Measurements from ENCODE around the gene SERP2.

Gene SERP2

GRCh38 chr13:44389060-44389666 lies 15.5 kb downstream of the SERP2 start:
- peak; percentile 24 to 59 (median 49) for DNase-seq

DNA sequence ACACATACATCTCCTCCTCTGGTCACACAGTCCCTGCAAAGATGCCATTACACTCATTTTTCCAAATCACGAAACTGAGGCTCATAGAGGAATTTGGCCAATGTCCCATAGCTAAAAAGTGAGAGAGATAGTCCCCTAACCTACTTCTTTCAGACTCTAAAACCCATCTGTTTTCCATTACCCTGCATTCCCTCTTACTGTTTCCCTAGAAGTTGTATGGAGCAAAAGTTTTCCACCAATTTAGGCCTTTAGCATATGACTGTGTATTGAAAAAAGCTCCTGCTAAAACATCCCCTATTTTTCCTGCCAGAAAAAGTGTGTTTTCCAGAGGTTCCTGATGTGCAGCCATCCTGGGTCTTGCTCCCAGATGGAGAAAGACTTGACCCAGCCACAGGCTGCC lies 16.3 kb downstream of the SERP2 start:
- DNase-seq: no peak

- DNase-seq: peak in 2 of 4 experiments; percentile 17 to 33
These were observed 19.8 kb downstream of the SERP2 start for GRCh38 chr13:44393391-44393790.

GRCh38 chr13:44394658-44395057 lies 21.0 kb downstream of the SERP2 start:
- peak in 2 of 4 experiments; percentile 14 to 35 for DNase-seq

GRCh38 chr13:44395976-44396694 lies 22.5 kb downstream of the SERP2 start:
- no peak for DNase-seq

DNA sequence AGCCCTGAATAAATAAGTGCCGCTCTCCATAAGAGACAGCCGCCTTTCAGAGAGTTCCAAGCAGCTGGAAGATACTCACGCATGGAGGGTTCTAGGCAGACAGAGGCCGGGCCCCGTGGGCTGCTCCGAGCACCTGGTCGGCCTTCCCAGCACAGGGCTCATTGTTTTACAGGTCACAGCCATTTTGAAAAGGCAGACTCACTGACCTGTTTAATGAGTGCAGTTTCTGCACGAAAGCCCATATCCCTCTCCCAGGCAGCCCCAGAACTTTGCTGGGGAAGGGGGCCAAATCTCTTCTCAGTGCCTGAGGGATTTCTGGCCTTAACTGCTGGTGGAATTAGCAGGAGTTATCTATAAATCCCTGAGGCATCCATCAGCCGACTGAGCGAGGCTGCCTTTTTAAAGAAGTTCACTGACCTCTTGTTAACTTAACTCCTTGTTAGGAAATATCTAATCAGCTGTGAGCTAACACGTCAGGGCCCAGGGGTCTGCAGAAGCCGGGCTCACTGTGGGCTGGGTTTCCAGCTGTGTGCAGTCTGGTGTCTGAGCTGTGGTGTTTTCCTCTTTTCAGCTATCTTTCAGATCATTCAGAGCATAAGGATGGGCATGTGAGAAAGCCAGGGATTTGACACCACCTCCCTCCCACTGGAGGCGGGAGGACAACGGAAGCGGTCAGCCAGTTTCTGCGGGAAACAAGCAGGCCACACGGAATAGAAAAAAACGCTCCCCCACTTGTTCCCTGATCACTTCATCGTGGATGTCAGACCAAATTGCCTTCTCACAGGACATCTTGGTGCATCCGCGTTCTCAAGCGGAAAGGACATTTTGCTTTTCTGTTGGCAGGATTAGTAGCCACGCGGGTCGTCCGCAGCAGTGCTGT lies 23.3 kb downstream of the SERP2 start:
- no peak for DNase-seq

GRCh38 chr13:44397766-44398223 lies 24.2 kb downstream of the SERP2 start:
- DNase-seq: no peak

GRCh38 chr13:44398606-44399005 lies 25.0 kb downstream of the SERP2 start:
- DNase-seq: no peak

DNA sequence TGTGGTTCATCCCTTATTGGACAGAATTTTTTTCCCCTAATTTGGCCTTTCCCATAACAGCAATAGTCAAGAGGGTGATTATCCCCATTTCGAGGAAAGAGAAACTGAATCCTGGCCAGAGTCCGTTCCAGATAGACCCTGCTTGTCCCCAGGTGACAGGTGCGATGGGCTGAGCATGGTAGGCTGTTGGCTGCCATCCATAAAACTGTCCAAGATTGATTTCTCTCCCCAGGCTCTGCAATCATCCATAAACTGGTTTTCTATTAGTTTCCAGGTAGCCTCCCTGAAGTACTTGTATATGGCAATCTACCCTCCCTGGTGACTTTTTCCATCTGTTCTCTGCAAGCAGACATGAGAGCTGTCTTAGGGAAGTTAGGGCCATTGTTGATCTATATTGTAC lies 25.4 kb downstream of the SERP2 start:
- DNase-seq: no peak

GRCh38 chr13:44400736-44401135 lies 27.1 kb downstream of the SERP2 start:
- no peak for DNase-seq

- no peak for DNase-seq
These were observed 28.0 kb downstream of the SERP2 start for GRCh38 chr13:44401577-44401976.

DNA sequence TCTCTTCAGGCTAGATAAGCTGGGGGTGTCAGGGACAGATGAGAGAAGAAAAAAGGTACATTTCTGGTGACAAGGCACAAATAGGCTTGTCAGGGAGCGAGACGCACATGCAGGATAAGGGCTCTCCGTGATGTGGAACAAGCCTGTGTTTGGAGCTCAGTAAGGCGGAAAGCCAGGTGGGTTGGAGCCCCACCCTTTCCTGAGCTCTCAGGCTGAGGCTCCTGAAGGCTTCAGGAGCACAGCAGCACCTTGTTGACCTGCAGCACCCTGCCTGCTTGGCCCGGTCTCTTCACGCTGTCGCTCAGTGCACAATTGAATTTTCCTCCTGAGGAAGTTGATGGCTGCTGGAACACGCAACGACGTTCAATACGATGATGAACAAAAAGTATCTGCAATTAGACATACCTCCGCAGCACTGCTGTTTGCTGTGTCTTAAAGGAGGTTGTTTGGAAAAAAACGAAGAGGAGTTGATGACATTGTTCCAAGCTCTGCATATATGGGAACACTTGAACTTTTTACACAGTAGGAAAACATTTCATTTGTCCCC lies 29.3 kb downstream of the SERP2 start:
- DNase-seq: no peak

GRCh38 chr13:44403461-44404056 lies 29.9 kb downstream of the SERP2 start:
- DNase-seq: no peak

- no peak for DNase-seq
These were observed 30.9 kb downstream of the SERP2 start for GRCh38 chr13:44404261-44405132.

- DNase-seq: no peak
These were observed 33.0 kb downstream of the SERP2 start for GRCh38 chr13:44406617-44407016.

- DNase-seq: no peak
These were observed 33.8 kb downstream of the SERP2 start for GRCh38 chr13:44407379-44407778.

DNA sequence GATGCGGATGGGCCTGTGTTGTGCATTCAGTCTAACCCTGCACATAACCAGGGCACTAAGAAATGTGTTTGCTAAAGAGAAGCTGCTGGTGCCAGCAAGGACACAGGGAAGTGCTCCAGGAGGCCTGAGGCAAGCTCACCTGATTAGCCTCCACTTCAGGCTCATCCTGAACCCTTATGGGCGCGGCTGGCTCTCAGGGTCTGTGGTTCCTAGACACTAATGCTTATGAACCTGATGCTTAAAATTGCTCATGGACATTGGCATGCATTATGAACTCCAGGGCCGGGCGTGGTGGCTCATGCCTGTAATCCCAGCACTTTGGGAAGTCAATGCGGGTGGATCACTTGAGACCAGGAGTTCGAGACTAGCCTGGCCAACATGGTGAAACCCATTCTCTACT lies 34.3 kb downstream of the SERP2 start:
- no peak for DNase-seq

DNA sequence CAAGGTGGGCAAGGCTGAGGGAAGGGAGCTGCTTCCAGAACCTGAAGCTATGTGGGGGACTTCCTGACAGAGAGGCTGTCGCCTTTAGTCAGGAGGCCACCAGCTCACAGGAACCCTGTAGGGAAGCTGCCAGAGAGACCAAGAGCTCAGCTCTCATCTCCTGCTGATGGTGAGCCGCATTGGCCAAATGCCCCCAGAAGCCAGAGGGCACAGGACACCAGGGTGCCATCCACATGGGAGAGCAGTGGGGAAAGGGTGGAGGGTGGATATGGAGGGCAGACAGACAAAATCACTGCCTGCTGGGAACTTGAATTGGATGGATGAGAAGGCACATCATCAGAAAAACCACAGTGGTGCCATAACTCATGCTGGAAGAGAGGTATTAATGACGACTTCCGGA lies 36.0 kb downstream of the SERP2 start:
- no peak for DNase-seq

DNA sequence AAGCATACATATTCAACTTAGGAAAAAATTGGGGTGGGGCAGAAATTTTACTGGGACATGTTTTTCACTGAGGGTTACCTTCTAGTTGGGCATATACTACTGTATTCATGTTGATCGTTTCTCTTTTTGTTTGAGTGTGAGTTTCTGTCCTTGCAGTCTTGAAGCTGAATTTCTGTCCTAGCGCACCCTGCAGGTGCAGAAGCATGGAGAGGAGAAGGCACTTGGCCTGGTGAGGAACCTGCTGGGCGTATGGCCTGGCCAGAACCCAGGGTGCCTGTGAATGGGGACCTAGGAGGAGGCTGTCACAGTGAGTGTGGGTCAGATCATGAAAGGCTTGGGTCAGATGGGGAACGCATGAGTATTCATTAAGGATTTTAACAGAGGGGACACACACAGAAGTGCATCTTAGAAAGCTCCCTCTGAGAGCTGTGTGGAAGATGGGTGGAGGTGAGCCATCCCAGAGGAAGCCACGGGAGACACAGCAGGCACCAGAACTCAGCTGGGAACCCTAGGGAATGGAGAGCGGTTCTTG lies 36.8 kb downstream of the SERP2 start:
- no peak for DNase-seq

GRCh38 chr13:44411841-44412240 lies 38.2 kb downstream of the SERP2 start:
- DNase-seq: no peak

GRCh38 chr13:44412346-44412935 lies 38.8 kb downstream of the SERP2 start:
- peak in 1 of 4 experiments; percentile 14 for DNase-seq

All from suppressor macrophage (primary cell).